Activated CD8-positive, alpha-beta memory T cell treated with anti-CD3 and anti-CD28 coated beads for 36 hours (primary cell): ENCODE data around the gene ZNF318. TPM values are rescaled to one million over a fixed set of nuclear protein-coding genes. Genes with fewer than 3 reads are reported as not detected.

Experiments
- CTCF ChIA-PET: fragments of 350-600 bp; sonication (Branson Sonifier 250); formaldehyde crosslinking; loops from one replicate; lab custom pipeline; 2021; ENCODE audit warnings: antibody characterized with exemption; lab: Charles Lee
- POLR2A ChIA-PET: fragments of 350-600 bp; sonication (Branson Sonifier 250); formaldehyde crosslinking; loops from one replicate; lab custom pipeline; 2021; ENCODE audit warnings: antibody characterized with exemption; lab: Charles Lee
- total RNA-seq, 2 experiments: library from RNA; stranded (reverse); gene quantifications; one replicate each; pipeline ENCODE4 v1.2.3, GENCODE V29; 2021

Gene ZNF318
- total RNA-seq, 2 experiments from 2014 or later: 10.6 to 11.2 TPM

GRCh38 chr6:43293698-43294097 lies 75.7 kb downstream of the ZNF318 start:
- POLR2A ChIA-PET: no interaction called here
- CTCF ChIA-PET: no interaction called here

GRCh38 chr6:43292763-43293318 lies 76.6 kb downstream of the ZNF318 start:
- ChIA-PET CTCF (interaction anchor here (0.8 kb wide), 1 partner anchor 804 kb away, joined by 4 read pairs; no protein-coding TSS in a partner anchor), POLR2A (no interaction called here)

- CTCF ChIA-PET: interaction anchor here (0.8 kb wide), 1 partner anchor 804 kb away, joined by 4 read pairs; no protein-coding TSS in a partner anchor
Observed at GRCh38 chr6:43292341-43292740, 77.1 kb downstream of the ZNF318 start.

GRCh38 chr6:43291708-43292107 lies 77.7 kb downstream of the ZNF318 start:
- ChIA-PET CTCF (no interaction called here), POLR2A (interaction anchor here (0.6 kb wide), 1 partner anchor 55 kb away, joined by 7 read pairs; no protein-coding TSS in a partner anchor)

More at GRCh38 chr6:43292341-43292740, 77.1 kb downstream of the ZNF318 start:
- POLR2A ChIA-PET: no interaction called here

GRCh38 chr6:43290905-43291355 lies 78.5 kb downstream of the ZNF318 start:
- POLR2A ChIA-PET: no interaction called here

GRCh38 chr6:43290339-43290904 lies 79.0 kb downstream of the ZNF318 start:
- ChIA-PET CTCF (no interaction called here), POLR2A (no interaction called here)

More at GRCh38 chr6:43290905-43291355, 78.5 kb downstream of the ZNF318 start:
- CTCF ChIA-PET: no interaction called here

GRCh38 chr6:43287717-43288679 lies 81.4 kb downstream of the ZNF318 start:
- CTCF ChIA-PET: no interaction called here
- POLR2A ChIA-PET: no interaction called here

- POLR2A ChIA-PET: no interaction called here
- CTCF ChIA-PET: interaction anchor here (0.5 kb wide), 1 partner anchor 182 kb away, joined by 3 read pairs; no protein-coding TSS in a partner anchor
Observed at GRCh38 chr6:43286980-43287716, 82.3 kb downstream of the ZNF318 start.

GRCh38 chr6:43286456-43286979 lies 82.9 kb downstream of the ZNF318 start:
- POLR2A ChIA-PET: no interaction called here
- CTCF ChIA-PET: interaction anchor here (0.5 kb wide), 1 partner anchor 182 kb away, joined by 3 read pairs; no protein-coding TSS in a partner anchor

Other genes starting within 250 kb of the ZNF318 start
- 10 to 100 TPM; 52.0 to 54.2 TPM for gene SRF, start 198.4 kb downstream of the ZNF318 start, total RNA-seq
- 10 to 100 TPM; 32.9 to 34.9 TPM for gene CUL9, start 187.5 kb downstream of the ZNF318 start, total RNA-seq
- 10 to 100 TPM; 66.1 to 68.2 TPM for gene DNPH1, start 140.2 kb downstream of the ZNF318 start, total RNA-seq
- under 1 TPM; 0.65 to 0.67 TPM for gene TTBK1, start 126.2 kb downstream of the ZNF318 start, total RNA-seq
- gene SLC22A7, start 71.4 kb downstream of the ZNF318 start, total RNA-seq: not detected
- gene CRIP3, start 60.8 kb downstream of the ZNF318 start, total RNA-seq: 1 to 10 TPM in 1 of 2 experiments, under 1 TPM in 1; 0.88 to 1.2 TPM
- 10 to 100 TPM; 33.0 to 36.0 TPM for gene ABCC10, start 57.9 kb upstream of the ZNF318 start, total RNA-seq
- gene DLK2, start 85.9 kb upstream of the ZNF318 start, total RNA-seq: 1 to 10 TPM; 1.2 to 1.4 TPM
- gene TJAP1, start 107.9 kb upstream of the ZNF318 start, total RNA-seq: 10 to 100 TPM; 42.3 to 45.8 TPM
- under 1 TPM; 0.15 to 0.17 TPM for gene LRRC73, start 140.7 kb upstream of the ZNF318 start, total RNA-seq
- 10 to 100 TPM; 39.7 to 41.6 TPM for gene YIPF3, start 147.3 kb upstream of the ZNF318 start, total RNA-seq
- gene POLR1C, start 147.4 kb upstream of the ZNF318 start, total RNA-seq: 100 to 1,000 TPM; 106 to 111 TPM
- 100 to 1,000 TPM; 122 to 126 TPM for gene XPO5, start 206.4 kb upstream of the ZNF318 start, total RNA-seq
- 10 to 100 TPM; 35.3 to 37.0 TPM for gene POLH, start 206.5 kb upstream of the ZNF318 start, total RNA-seq